ENCODE results near the gene SEZ6L2. TPM values are rescaled to one million over a fixed set of nuclear protein-coding genes. Genes with fewer than 3 reads are reported as not detected.

The SEZ6L2 gene
- total and polyA plus RNA-seq, 2 of the 13 experiments (the other 11 are each of a cell fraction or from before 2014, with no cell fraction given), result 14.9 to 16.9 TPM

- TF ChIP-seq DMTF1 (CRISPR knock-in tag; IDR thresholded peaks at IDR 0.05) (no peak), KLF6 (CRISPR knock-in tag; IDR thresholded peaks at IDR 0.05) (no peak), NONO (IDR thresholded peaks at IDR 0.05) (no peak), NONO (CRISPR knock-in tag; conservative IDR thresholded peaks at IDR 0.05) (no peak), KDM5A (IDR thresholded peaks at IDR 0.05; ENCODE audit: borderline replicate concordance, low read length) (peak; percentile 35; the same call in 1 of the 2 replicates), SATB2 (CRISPR knock-in tag; IDR thresholded peaks at IDR 0.05) (no peak), ZNF549 (CRISPR knock-in tag; IDR thresholded peaks at IDR 0.05) (no peak), POLR2A (IDR thresholded peaks at IDR 0.05; ENCODE audit: insufficient read depth in 1 of 2, low read depth in 2 of 2, low read length in 2 of 2) (peak in 1 of 2 experiments; percentile 68; a peak in 2 of 4 replicates), ZNF362 (CRISPR knock-in tag; IDR thresholded peaks at IDR 0.05; ENCODE audit: borderline replicate concordance) (no peak), SMYD3 (CRISPR knock-in tag; IDR thresholded peaks at IDR 0.05) (no peak), IRF1 (CRISPR knock-in tag; IDR thresholded peaks at IDR 0.05; ENCODE audit: low read depth) (no peak), NCOA2 (CRISPR knock-in tag; IDR thresholded peaks at IDR 0.05) (no peak)
Observed at GRCh38 chr16:29898804-29899515, 390 bp downstream of the SEZ6L2 start (continued).

Data from HepG2 (cell line).